Thymus (tissue), 11 donors: ENCODE data around the gene DHRS11. TPM values are rescaled to one million over a fixed set of nuclear protein-coding genes. Genes with fewer than 3 reads are reported as not detected.
A peak's percentile ranks its signal among the peaks of the same experiment; 100 is the strongest.

Source experiments
- DNase-seq, 9 donors: peaks; one replicate each; pipeline ENCODE4 v3.0.0-alpha.2; 2013; ENCODE audit warnings: low spot score in 9 of 9, low read depth in 6 of 9, missing footprints in 1 of 9
- H3K27ac ChIP-seq, 2 donors: one replicate each; pipeline ENCODE4 v1.5.1; 2013; ENCODE audit warnings: control low read depth in 1 of 2, low read depth in 1 of 2, low read length in 1 of 2, mild to moderate bottlenecking in 1 of 2, moderate library complexity in 1 of 2
- H3K27me3 ChIP-seq, 2 donors: one replicate each; pipeline ENCODE4 v1.5.1; 2013; ENCODE audit warnings: low read length in 1 of 2; ENCODE audit not compliant: control insufficient read depth in 2 of 2, insufficient read depth in 1 of 2
- H3K36me3 ChIP-seq, 2 donors: one replicate each; pipeline ENCODE4 v1.5.1; 2013; ENCODE audit warnings: low read length in 1 of 2, mild to moderate bottlenecking in 1 of 2, moderate library complexity in 1 of 2; ENCODE audit not compliant: control insufficient read depth in 2 of 2, insufficient read depth in 2 of 2
- H3K4me1 ChIP-seq, 2 donors: one replicate each; pipeline ENCODE4 v1.5.1; 2013; ENCODE audit warnings: low read length in 2 of 2; ENCODE audit not compliant: control insufficient read depth in 2 of 2, insufficient read depth in 2 of 2
- H3K4me3 ChIP-seq, 2 donors: one replicate each; pipeline ENCODE4 v1.5.1; 2013; ENCODE audit warnings: low read length in 2 of 2, control low read depth in 1 of 2, mild to moderate bottlenecking in 1 of 2
- H3K9me3 ChIP-seq, 2 donors: one replicate each; pipeline ENCODE4 v1.5.1; 2013; ENCODE audit warnings: low read length in 1 of 2, mild to moderate bottlenecking in 1 of 2; ENCODE audit not compliant: control insufficient read depth in 2 of 2, insufficient read depth in 1 of 2
- WGBS: extraction: QIAGEN DNeasy Blood & Tissue Kit; methylation state at CpG from one replicate; pipeline ENCODE4 v1.1.7; 2013; 5-methylcytosine and 5-hydroxymethylcytosine counted together
- polyA plus RNA-seq: library from polyadenylated mRNA; stranded (reverse); fragments of 200-250 nt; gene quantifications from one replicate; pipeline ENCODE4 v1.2.3, GENCODE V29; 2013
- total RNA-seq: library from RNA; stranded (reverse); fragments of 120-200 nt; gene quantifications from one replicate; pipeline ENCODE4 v1.2.4, GENCODE V29; 2013
- donor health status: healthy.

DHRS11 gene
- total and polyA plus RNA-seq, 2 donors, result 3.0 to 5.1 TPM

DNA sequence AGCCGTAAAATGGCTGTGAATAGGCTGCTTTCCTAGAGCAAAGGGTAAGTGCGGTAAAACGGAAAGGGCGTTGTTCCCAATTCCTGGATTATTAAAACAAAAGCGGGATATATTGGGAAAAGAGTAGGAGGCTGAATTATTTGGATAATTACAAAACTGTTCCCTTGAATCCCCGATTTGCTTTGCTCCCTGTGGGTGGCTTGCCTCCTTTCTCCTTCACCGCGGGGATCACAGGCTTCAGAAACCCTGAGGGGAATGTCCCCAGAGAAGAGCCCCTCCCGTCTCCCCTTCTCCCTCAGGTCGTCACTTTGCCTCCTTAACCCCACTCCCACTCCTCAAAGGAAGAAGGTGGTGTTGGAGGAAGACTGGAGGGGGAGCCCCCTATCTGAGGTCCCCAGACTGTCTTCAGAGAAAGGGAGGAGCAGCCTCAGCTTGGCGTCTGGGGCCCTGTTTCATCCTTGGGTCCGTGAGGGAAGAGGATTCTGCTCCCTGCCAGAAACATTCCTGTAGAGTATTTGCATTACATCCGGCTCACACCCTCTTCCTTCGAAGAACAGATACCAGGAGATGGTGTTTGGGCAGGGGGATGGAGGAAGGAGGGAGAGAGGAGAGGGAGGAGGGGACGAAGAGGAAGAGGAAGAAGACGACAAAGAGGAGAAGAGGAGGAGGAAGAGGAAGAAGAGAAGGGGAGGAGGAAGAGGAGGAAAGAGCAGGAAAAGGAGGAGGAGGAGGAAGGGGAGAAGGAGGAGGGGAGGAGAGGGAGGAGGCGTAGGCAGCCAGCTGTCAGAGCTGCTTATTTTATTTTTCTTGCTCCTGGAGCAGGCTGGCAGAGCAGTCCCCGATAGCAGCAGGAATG, 41.5 kb downstream of the DHRS11 start:
- Histone ChIP-seq H3K9me3 (no peaks in the 10 kb centered on the region), H3K27me3 (peaks cover 5 to 69% of the 10 kb centered on the region in 2 donors), H3K4me1 (no peaks in the 10 kb centered on the region), H3K36me3 (no peaks in the 10 kb centered on the region), H3K27ac (no peak overlapping the region), H3K4me3 (no peak overlapping the region)
- no peak for DNase-seq
- WGBS, result 57% methylated on average over 18 of the region's 18 CpGs

DNA sequence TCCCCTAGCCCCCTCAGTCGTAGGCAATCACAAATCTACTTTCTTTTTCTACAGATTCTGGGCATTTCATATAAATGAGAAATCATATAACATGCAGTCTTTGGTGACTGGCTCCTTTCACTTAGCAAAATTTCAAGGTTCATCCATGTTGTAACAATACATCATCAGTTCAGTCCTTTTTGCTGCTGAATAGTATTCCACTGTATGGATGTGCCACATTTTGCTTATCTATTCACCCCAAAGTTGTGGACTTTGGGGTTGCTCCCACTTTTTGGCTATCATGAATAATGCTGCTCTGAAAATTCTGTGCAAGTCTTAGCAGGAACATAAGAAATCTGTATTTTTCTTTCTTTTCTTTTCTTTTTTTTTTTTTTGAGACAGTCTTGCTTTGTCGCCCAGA, 48.7 kb downstream of the DHRS11 start:
- peaks cover 59 to 90% of the 10 kb centered on the region in 2 donors for H3K27me3 ChIP-seq
- WGBS, result 88% methylated on average over 2 of the region's 2 CpGs

DNA sequence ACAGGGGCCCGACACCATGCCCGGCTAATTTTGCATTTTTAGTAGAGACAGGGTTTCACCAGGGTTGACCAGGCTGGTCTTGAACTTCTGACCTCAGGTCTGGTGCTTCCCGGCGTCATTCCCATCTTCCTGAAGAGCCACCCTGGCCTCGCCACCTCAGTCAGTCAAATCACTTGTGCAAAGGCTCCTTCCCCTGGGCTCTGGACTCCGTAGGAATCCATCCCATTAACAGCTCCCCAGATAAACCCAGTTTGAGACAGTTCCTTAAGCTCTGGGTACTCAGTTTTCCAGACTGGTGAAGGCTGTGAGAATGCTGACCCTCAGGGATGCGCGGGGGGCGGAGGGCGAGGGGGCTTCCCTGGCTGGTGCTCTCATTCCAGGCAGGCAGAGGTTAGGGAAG, 49.2 kb downstream of the DHRS11 start:
- Histone ChIP-seq H3K9me3 (no peaks in the 10 kb centered on the region), H3K27ac (no peak overlapping the region), H3K4me3 (no peak overlapping the region), H3K4me1 (no peaks in the 10 kb centered on the region), H3K36me3 (no peaks in the 10 kb centered on the region), H3K27me3 (peaks cover 58 to 90% of the 10 kb centered on the region in 2 donors)
- 61% methylated on average over 10 of the region's 10 CpGs for WGBS
- no peak for DNase-seq

More for the DNA sequence above, 48.7 kb downstream of the DHRS11 start:
- no peaks in the 10 kb centered on the region for H3K9me3 ChIP-seq
- H3K36me3 ChIP-seq, result no peaks in the 10 kb centered on the region
- H3K27ac ChIP-seq, result no peak overlapping the region
- H3K4me1 ChIP-seq, result no peaks in the 10 kb centered on the region
- H3K4me3 ChIP-seq, result no peak overlapping the region
- DNase-seq, result no peak

DNA sequence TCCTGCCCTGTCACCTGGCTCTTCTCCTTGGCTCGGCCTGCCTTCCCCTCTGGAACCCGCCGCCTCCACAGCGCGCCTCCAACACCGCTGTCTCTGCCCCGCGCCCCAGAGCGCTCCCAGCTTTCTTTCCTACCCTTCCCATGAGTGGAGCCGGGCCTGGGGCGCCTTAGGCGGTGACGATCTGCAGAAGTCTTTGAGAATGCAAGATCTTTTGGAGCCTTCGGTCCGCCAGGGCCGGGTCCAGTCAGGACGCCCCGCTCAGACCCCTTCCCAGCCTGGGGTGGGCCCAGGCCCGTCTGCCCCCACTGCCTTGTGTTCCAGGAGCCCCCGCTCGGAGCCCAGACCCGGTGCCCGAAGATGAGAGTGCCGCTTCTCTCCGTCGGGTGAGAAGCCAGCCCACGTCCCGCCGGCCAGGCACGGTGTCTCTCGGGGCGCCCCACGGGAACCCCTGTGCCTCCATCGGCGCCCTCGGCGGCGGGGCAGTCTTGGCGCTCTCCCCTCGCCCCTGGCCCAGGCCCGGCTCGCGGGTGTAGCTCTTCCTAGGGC, 49.7 kb downstream of the DHRS11 start:
- H3K27me3 ChIP-seq, result peaks cover 58 to 96% of the 10 kb centered on the region in 2 donors
- no peak overlapping the region for H3K4me3 ChIP-seq
- no peak overlapping the region for H3K27ac ChIP-seq
- DNase-seq, result no peak
- H3K36me3 ChIP-seq, result no peaks in the 10 kb centered on the region
- H3K4me1 ChIP-seq, result no peaks in the 10 kb centered on the region
- WGBS, result 7% methylated on average over 43 of the region's 43 CpGs
- H3K9me3 ChIP-seq, result no peaks in the 10 kb centered on the region

DNA sequence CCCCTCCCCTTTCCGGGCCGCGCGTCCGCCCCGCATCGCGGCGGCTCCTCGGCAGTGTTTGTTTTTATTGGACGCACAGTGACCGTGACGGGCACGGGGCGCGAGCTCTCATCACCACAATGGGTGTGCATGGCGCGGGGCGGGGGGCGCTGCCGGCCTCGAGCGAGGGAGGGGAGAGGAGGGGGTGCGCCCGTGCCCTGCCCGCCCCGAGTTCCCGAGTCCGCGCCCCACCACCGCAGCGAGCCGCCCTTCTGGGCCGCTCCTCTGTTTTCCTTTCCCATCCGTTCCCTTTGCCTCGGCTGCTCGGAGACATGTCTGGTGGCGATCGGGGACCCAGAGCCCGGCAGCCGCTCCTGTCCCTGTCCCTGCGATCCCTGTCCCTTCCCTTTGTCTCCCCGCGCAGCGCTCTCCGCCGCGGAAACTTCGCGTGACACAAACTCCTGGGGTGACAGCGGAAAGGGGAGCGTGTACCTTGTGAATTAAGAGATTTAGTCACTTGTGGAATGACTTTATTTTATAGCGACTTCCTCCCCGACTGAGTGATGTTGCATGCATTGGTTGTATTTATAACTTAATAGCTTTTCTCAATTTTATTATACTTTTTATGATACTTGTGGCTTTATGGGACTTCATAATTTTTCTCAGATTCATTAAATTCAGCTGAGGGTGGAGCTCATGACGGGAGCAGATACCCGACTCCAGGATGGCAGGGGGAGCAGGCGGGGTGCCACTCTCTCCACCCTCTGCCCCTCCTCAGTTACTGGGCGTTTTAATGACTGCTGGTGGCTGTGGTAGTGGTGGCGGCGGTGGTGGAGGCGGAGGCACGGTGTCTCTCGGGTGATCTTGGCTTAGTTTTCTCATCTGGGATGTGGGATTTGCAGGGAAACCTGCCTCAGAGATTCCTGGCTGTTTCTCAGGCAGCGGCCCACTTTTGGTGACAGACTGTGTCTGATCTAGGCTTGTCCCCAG, 50.5 kb downstream of the DHRS11 start:
- Histone ChIP-seq H3K9me3 (no peaks in the 10 kb centered on the region), H3K4me3 (peak overlapping the region in 1 of 2 donors; percentile 3), H3K4me1 (no peaks in the 10 kb centered on the region), H3K27me3 (peaks cover 58 to 98% of the 10 kb centered on the region in 2 donors), H3K36me3 (no peaks in the 10 kb centered on the region), H3K27ac (no peak overlapping the region)
- no peak for DNase-seq
- WGBS, result 6% methylated on average over 64 of the region's 64 CpGs

DNA sequence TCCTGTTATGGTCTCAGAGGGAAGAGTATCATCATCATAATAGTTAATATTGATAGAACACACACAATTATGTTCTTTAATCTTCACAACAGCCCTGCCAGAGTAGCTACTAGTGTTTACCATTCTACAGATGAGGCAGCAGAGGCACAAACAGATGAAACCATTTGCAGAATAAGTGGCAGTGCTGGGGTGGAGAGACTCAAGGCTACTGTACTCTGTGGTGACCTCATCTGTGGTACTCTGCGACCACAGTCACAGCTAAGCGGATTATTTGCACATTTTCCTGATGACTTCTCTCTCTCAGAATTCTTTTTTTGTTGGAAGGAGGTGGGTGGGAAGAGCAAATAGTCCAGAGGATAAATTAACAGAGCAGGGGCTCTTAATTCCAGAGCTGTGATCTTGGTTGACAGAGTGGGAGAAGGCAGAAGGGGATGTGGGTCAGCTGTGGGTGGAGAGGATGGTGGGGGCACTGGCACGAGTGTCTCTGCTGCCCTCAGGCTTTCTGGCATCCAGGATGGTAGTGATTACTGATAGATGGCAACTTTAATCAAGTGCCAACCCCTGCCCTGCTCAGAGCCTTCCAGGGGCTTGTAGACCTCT, 51.5 kb downstream of the DHRS11 start:
- Histone ChIP-seq H3K4me1 (no peaks in the 10 kb centered on the region), H3K9me3 (no peaks in the 10 kb centered on the region), H3K27me3 (peaks cover 58 to 99% of the 10 kb centered on the region in 2 donors), H3K36me3 (no peaks in the 10 kb centered on the region), H3K4me3 (no peak overlapping the region), H3K27ac (no peak overlapping the region)
- 82% methylated on average over 3 of the region's 3 CpGs for WGBS
- DNase-seq, result no peak

DNA sequence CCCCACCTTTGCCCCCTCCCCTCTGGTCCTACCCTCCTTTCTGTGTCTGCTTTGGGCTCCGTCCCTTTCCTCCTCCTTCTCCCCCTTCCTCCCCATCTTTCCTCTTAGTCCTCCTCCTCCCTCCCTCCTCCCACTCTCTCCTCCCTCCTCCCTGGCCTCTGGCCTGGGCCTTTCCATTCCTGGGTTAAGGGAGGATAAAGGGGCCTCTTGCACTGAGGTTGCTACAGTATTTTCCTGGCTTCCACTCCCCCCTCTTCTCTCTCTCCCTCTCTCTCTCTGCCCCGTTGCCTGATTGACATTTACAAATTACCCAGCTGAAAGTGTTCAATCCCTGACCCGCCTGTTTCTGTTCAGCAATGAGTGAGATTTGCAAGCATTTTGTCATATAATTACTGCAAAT, 53.7 kb downstream of the DHRS11 start:
- 77% methylated on average over 3 of the region's 3 CpGs for WGBS
- no peak overlapping the region for H3K4me3 ChIP-seq
- H3K36me3 ChIP-seq, result no peaks in the 10 kb centered on the region
- peaks cover 41 to 94% of the 10 kb centered on the region in 2 donors for H3K27me3 ChIP-seq
- H3K9me3 ChIP-seq, result no peaks in the 10 kb centered on the region
- H3K4me1 ChIP-seq, result no peaks in the 10 kb centered on the region
- H3K27ac ChIP-seq, result no peak overlapping the region
- no peak for DNase-seq

DNA sequence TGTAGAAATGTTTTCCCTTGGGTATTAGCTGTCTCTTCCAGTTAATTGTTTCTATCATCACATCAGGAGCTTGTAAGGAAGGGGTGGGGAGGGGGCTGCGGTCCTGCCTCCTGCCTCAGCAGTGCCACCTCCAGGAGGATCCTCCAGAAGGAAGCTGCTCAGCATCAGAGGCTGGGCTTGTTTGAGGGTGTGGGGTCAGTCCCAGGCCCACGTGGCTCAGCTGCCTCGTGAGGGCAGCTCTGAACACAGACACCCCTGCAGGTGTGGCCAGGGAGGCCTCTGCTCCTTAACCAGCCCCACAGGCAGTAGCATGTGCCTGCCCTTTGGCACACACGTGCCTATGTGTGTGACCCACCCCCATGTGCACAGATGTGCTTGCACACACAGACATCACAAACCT, 56.0 kb downstream of the DHRS11 start:
- WGBS, result 38% methylated on average over 4 of the region's 4 CpGs

More for the DNA sequence above, 56.0 kb downstream of the DHRS11 start:
- H3K9me3 ChIP-seq, result no peaks in the 10 kb centered on the region
- no peak for DNase-seq
- no peaks in the 10 kb centered on the region for H3K4me1 ChIP-seq
- H3K4me3 ChIP-seq, result no peak overlapping the region
- no peak overlapping the region for H3K27ac ChIP-seq
- H3K36me3 ChIP-seq, result no peaks in the 10 kb centered on the region
- H3K27me3 ChIP-seq, result peaks cover 19 to 88% of the 10 kb centered on the region in 2 donors
